Liver (tissue), 3 donors: ENCODE data around the gene SGPL1.
"Not testable (repeated sequence)": the region's sequence is repeated elsewhere in the genome, so short reads cannot be mapped to it uniquely, and the experiment has no call there.

Experiments used
- CTCF ChIP-seq: fragments of 150-350 bp; IDR thresholded peaks from 2 replicates; pipeline ENCODE4 v1.5.1; 2017; ENCODE audit warnings: improper control_type of control experiment, low read depth, low read length; ENCODE audit not compliant: missing input control
- EGR1 ChIP-seq, 2 donors: IDR thresholded peaks; 2 replicates each; pipeline ENCODE4 v1.6.1; 2016 to 2018; ENCODE audit warnings: antibody characterized with exemption in 2 of 2, low read depth in 2 of 2
- FOXA1 ChIP-seq: IDR thresholded peaks from 2 replicates; pipeline ENCODE4 v1.6.1; 2016; ENCODE audit warnings: antibody characterized with exemption
- GABPA ChIP-seq, 2 donors: IDR thresholded peaks in 1 of 2; conservative IDR thresholded peaks in 1 of 2; 2 replicates each; pipeline ENCODE4 v1.6.1; 2016; ENCODE audit warnings: antibody characterized with exemption in 2 of 2, mild to moderate bottlenecking in 1 of 2, moderate library complexity in 1 of 2
- JUND ChIP-seq, 2 donors: IDR thresholded peaks; 2 replicates each; pipeline ENCODE4 v1.6.1; 2016; ENCODE audit warnings: antibody characterized with exemption in 2 of 2
- RAD21 ChIP-seq, 2 donors: IDR thresholded peaks; 2 replicates each; pipeline ENCODE4 v1.6.1; 2016; ENCODE audit warnings: antibody characterized with exemption in 2 of 2, mild to moderate bottlenecking in 2 of 2
- RXRA ChIP-seq, 2 donors: IDR thresholded peaks; 2 replicates each; pipeline ENCODE4 v1.6.1; 2017 to 2018; ENCODE audit warnings: antibody characterized with exemption in 2 of 2, mild to moderate bottlenecking in 1 of 2
- SP1 ChIP-seq: IDR thresholded peaks from 2 replicates; pipeline ENCODE4 v1.6.1; 2018; ENCODE audit warnings: antibody characterized with exemption, mild to moderate bottlenecking
- TAF1 ChIP-seq: conservative IDR thresholded peaks from 2 replicates; pipeline ENCODE4 v1.6.1; 2016; ENCODE audit warnings: antibody characterized with exemption, mild to moderate bottlenecking
- TF ChIP-seq, protein P1 (sequence below): IDR thresholded peaks from 2 replicates; pipeline ENCODE4 v1.6.1; 2016; ENCODE audit warnings: antibody characterized with exemption, mild to moderate bottlenecking
- TF ChIP-seq, protein P2 (sequence below): IDR thresholded peaks from 2 replicates; pipeline ENCODE4 v1.6.1; 2016; ENCODE audit warnings: antibody characterized with exemption
- TF ChIP-seq, protein P3 (sequence below): IDR thresholded peaks from 2 replicates; pipeline ENCODE4 v1.6.1; 2016; ENCODE audit warnings: antibody characterized with exemption
- donor health status: healthy.
- donor health status: healthy.

DNA sequence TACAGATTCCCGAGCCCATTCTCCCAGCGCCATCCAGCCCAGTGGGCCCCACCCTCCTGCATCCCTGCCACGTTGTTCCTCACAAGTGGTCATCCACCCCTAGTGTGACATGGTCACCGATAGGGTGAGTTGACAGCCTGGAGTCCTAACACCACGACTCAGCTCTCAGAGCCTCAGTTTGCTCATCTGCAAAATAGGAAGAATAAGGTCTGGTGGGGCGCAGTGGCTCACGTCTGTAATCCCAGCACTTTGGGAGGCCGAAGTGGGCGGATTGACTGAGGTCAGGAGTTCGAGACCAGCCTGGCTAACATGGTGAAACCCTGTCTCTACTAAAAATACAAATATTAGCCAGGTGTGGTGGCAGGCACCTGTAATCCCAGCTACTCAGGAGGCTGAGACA lies 104.2 kb downstream of the SGPL1 start:
- not testable (repeated sequence) for TF ChIP-seq CTCF; RAD21 (IDR thresholded peaks at IDR 0.05); SP1; GABPA (IDR thresholded peaks at IDR 0.05 in 1 of 2, conservative IDR thresholded peaks at IDR 0.05 in 1 of 2); JUND (IDR thresholded peaks at IDR 0.05); TAF1; RXRA (IDR thresholded peaks at IDR 0.05); FOXA1; EGR1 (IDR thresholded peaks at IDR 0.05; ENCODE audit: low read depth in 2 of 2)
- TF ChIP-seq, protein P1, sequence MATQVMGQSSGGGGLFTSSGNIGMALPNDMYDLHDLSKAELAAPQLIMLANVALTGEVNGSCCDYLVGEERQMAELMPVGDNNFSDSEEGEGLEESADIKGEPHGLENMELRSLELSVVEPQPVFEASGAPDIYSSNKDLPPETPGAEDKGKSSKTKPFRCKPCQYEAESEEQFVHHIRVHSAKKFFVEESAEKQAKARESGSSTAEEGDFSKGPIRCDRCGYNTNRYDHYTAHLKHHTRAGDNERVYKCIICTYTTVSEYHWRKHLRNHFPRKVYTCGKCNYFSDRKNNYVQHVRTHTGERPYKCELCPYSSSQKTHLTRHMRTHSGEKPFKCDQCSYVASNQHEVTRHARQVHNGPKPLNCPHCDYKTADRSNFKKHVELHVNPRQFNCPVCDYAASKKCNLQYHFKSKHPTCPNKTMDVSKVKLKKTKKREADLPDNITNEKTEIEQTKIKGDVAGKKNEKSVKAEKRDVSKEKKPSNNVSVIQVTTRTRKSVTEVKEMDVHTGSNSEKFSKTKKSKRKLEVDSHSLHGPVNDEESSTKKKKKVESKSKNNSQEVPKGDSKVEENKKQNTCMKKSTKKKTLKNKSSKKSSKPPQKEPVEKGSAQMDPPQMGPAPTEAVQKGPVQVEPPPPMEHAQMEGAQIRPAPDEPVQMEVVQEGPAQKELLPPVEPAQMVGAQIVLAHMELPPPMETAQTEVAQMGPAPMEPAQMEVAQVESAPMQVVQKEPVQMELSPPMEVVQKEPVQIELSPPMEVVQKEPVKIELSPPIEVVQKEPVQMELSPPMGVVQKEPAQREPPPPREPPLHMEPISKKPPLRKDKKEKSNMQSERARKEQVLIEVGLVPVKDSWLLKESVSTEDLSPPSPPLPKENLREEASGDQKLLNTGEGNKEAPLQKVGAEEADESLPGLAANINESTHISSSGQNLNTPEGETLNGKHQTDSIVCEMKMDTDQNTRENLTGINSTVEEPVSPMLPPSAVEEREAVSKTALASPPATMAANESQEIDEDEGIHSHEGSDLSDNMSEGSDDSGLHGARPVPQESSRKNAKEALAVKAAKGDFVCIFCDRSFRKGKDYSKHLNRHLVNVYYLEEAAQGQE = not testable (repeated sequence)
- TF ChIP-seq, protein P2, sequence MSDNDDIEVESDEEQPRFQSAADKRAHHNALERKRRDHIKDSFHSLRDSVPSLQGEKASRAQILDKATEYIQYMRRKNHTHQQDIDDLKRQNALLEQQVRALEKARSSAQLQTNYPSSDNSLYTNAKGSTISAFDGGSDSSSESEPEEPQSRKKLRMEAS = not testable (repeated sequence)
- TF ChIP-seq, protein P3, sequence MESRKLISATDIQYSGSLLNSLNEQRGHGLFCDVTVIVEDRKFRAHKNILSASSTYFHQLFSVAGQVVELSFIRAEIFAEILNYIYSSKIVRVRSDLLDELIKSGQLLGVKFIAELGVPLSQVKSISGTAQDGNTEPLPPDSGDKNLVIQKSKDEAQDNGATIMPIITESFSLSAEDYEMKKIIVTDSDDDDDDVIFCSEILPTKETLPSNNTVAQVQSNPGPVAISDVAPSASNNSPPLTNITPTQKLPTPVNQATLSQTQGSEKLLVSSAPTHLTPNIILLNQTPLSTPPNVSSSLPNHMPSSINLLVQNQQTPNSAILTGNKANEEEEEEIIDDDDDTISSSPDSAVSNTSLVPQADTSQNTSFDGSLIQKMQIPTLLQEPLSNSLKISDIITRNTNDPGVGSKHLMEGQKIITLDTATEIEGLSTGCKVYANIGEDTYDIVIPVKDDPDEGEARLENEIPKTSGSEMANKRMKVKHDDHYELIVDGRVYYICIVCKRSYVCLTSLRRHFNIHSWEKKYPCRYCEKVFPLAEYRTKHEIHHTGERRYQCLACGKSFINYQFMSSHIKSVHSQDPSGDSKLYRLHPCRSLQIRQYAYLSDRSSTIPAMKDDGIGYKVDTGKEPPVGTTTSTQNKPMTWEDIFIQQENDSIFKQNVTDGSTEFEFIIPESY = not testable (repeated sequence)
